ENCODE results near the gene AQP3. TPM values are rescaled to one million over a fixed set of nuclear protein-coding genes. Genes with fewer than 3 reads are reported as not detected.

AQP3 gene
- total and polyA plus RNA-seq, 2 of the 4 experiments (the other 2 are of a cell fraction): 3.8 to 12.2 TPM

- Histone ChIP-seq H2AK5ac (ENCODE audit: low read depth, low read length) (no peak overlapping the region), H3K23ac (ENCODE audit: low read depth, low read length) (no peak overlapping the region), H4K5ac (ENCODE audit: low read depth, low read length) (no peak overlapping the region), H3K4me3 (ENCODE audit: insufficient read depth, low read depth, low read length) (no peak overlapping the region), H3K56ac (ENCODE audit: extremely low read depth, insufficient read depth, low read length) (no peak overlapping the region), H3K9ac (ENCODE audit: low read depth, low read length) (no peak overlapping the region), H2BK20ac (ENCODE audit: low read depth, low read length) (no peak overlapping the region), H2BK5ac (ENCODE audit: low read depth, low read length, poor library complexity, severe bottlenecking) (no peak overlapping the region), H2AK9ac (replicated peaks; ENCODE audit: low read depth, low read length, poor library complexity) (no peak overlapping the region), H3K4ac (ENCODE audit: low read depth, low read length) (no peak overlapping the region), H2BK120ac (ENCODE audit: low read depth, low read length) (no peak overlapping the region), H4K91ac (ENCODE audit: insufficient read depth, low read depth, low read length) (no peak overlapping the region), H3K79me1 (ENCODE audit: low read depth in 1 of 2, low read length in 2 of 2) (peaks cover 0 to 25% of the 10 kb centered on the region in 2 experiments; a peak in 2 of 4 replicates), H3K9me1 (ENCODE audit: insufficient read depth, low read length) (peaks cover under 1% of the 10 kb centered on the region; the same call in 1 of the 2 replicates), H4K20me1 (ENCODE audit: insufficient read depth, low read length) (peaks cover 10% of the 10 kb centered on the region), H3K4me2 (ENCODE audit: low read depth, low read length) (no peak overlapping the region), H3K18ac (ENCODE audit: low read depth, low read length) (no peak overlapping the region), H3K9me3 (ENCODE audit: control insufficient read depth, insufficient read depth, low read length) (no peaks in the 10 kb centered on the region), H2AFZ (replicated peaks; ENCODE audit: low read length, poor library complexity) (no peak overlapping the region), H4K8ac (ENCODE audit: low read depth in 2 of 2, low read length in 2 of 2) (no peak overlapping the region), H3K36me3 (ENCODE audit: control insufficient read depth, insufficient read depth, low read length) (peaks cover 88% of the 10 kb centered on the region), H3K14ac (replicated peaks; ENCODE audit: low read depth, low read length) (no peak overlapping the region), H3K4me1 (ENCODE audit: control insufficient read depth, insufficient read depth, low read length) (no peaks in the 10 kb centered on the region), H3K27me3 (ENCODE audit: control insufficient read depth, insufficient read depth, low read length) (no peaks in the 10 kb centered on the region), H3K27ac (ENCODE audit: insufficient read depth, low read length) (no peak overlapping the region), H2BK15ac (ENCODE audit: low read depth, low read length) (no peak overlapping the region)
- BruUV-seq (replicated peaks): no TSS peak
- ChIA-PET CTCF (interaction anchor here (0.5 to 1.7 kb wide), 14 partner anchors 9 to 877 kb away, joined by 3 to 6 read pairs (median 3); no protein-coding TSS in a partner anchor), POLR2A (ENCODE audit: unreplicated experiment) (no interaction called here)
- in situ Hi-C loops (cut with MboI; ENCODE audit: low sequenced_read_pairs): loop anchor here (5.0 kb wide), 2 partner anchors 95 to 175 kb away; partner anchors contain the start of gene NFX1
- dilution Hi-C loops (cut with HindIII; ENCODE audit: low sequenced_read_pairs, unreplicated experiment): loop anchor here (25.0 kb wide), 1 partner anchor 180 kb away; the partner anchor contains the start of gene NFX1
- intact Hi-C loops (cut with micrococcal nuclease): loop anchor here (1.0 to 2.0 kb wide), 3 partner anchors 64 to 180 kb away; partner anchors contain the start of gene AQP7
- DNase-seq (peak; percentile 24), ATAC-seq (ENCODE audit: low read depth) (peak; percentile 91)
- no peak for TF ChIP-seq NFE2L2 (IDR thresholded peaks at IDR 0.05; ENCODE audit: low read depth, low read length)
- TF ChIP-seq CEBPB (IDR thresholded peaks at IDR 0.05; ENCODE audit: low read depth, low read length): no peak
- peak; percentile 84 for TF ChIP-seq RAD21 (IDR thresholded peaks at IDR 0.05; ENCODE audit: low read length)
- TF ChIP-seq FOS (IDR thresholded peaks at IDR 0.05; ENCODE audit: low read depth, low read length): no peak
- no peak for TF ChIP-seq CHD1 (IDR thresholded peaks at IDR 0.05; ENCODE audit: low read depth, low read length)
- no peak for TF ChIP-seq USF2 (IDR thresholded peaks at IDR 0.05; ENCODE audit: low read depth, low read length)
- TF ChIP-seq RFX5 (IDR thresholded peaks at IDR 0.05; ENCODE audit: low read depth, low read length): no peak
- TF ChIP-seq CTCF (conservative IDR thresholded peaks at IDR 0.05; ENCODE audit: low read depth, low read length): peak; percentile 84
- TF ChIP-seq SMC3 (IDR thresholded peaks at IDR 0.05; ENCODE audit: low read depth, low read length): peak; percentile 91
- no peak for TF ChIP-seq BHLHE40 (IDR thresholded peaks at IDR 0.05; ENCODE audit: low read depth, low read length)
- 81% methylated on average over 3 of the region's 24 CpGs; no CpG with 5 or more reads in 1 of the 2 experiments for WGBS, 2 experiments (ENCODE audit: extremely low coverage in 2 of 2, insufficient read length in 1 of 2)
These were observed 19.4 kb upstream of the AQP3 start for GRCh38 chr9:33466565-33467495.
